ENCODE data around the gene STAB2.

The STAB2 gene

GRCh38 chr12:103566398-103566797 is 20.7 kb upstream of the STAB2 start:
- Mint-ChIP-seq H3K27ac (no peak overlapping the region), H3K36me3 (no peaks in the 10 kb centered on the region), H3K4me1 (no peaks in the 10 kb centered on the region), H3K4me3 (no peak overlapping the region), H3K9me3 (peaks cover 27% of the 10 kb centered on the region)
- DNase-seq (ENCODE audit: low spot score in 2 of 2) (no peak), ATAC-seq (no peak)

GRCh38 chr12:103569278-103569677 is 17.8 kb upstream of the STAB2 start:
- no peak for ATAC-seq
- Mint-ChIP-seq H3K4me1 (no peaks in the 10 kb centered on the region), H3K9me3 (peaks cover 27% of the 10 kb centered on the region), H3K36me3 (no peaks in the 10 kb centered on the region), H3K27ac (no peak overlapping the region), H3K4me3 (no peak overlapping the region)
- no peak for DNase-seq (ENCODE audit: low spot score in 2 of 2)

- H3K36me3 Mint-ChIP-seq: no peaks in the 10 kb centered on the region
- no peak overlapping the region for H3K4me3 Mint-ChIP-seq
- DNase-seq (ENCODE audit: low spot score in 2 of 2): no peak
- peaks cover 7% of the 10 kb centered on the region for H3K4me1 Mint-ChIP-seq
- no peak for ATAC-seq
- peaks cover 13% of the 10 kb centered on the region for H3K9me3 Mint-ChIP-seq
- no peak overlapping the region for H3K27ac Mint-ChIP-seq
These were observed 15.8 kb upstream of the STAB2 start for GRCh38 chr12:103571286-103571685.

GRCh38 chr12:103572312-103573045 is 14.6 kb upstream of the STAB2 start:
- Mint-ChIP-seq H3K4me1 (peaks cover 7% of the 10 kb centered on the region), H3K27ac (no peak overlapping the region), H3K36me3 (no peaks in the 10 kb centered on the region), H3K9me3 (peaks cover 5% of the 10 kb centered on the region), H3K4me3 (no peak overlapping the region)
- no peak for ATAC-seq
- no peak for DNase-seq (ENCODE audit: low spot score in 2 of 2)

GRCh38 chr12:103573185-103573584 is 13.9 kb upstream of the STAB2 start:
- Mint-ChIP-seq H3K36me3 (no peaks in the 10 kb centered on the region), H3K9me3 (peaks cover 3% of the 10 kb centered on the region), H3K27ac (no peak overlapping the region), H3K4me3 (no peak overlapping the region), H3K4me1 (peaks cover 7% of the 10 kb centered on the region)
- DNase-seq (ENCODE audit: low spot score in 2 of 2): no peak
- ATAC-seq: no peak

GRCh38 chr12:103578926-103579325 is 8.1 kb upstream of the STAB2 start:
- ATAC-seq (no peak), DNase-seq (ENCODE audit: low spot score in 2 of 2) (no peak)
- no peaks in the 10 kb centered on the region for H3K36me3 Mint-ChIP-seq

GRCh38 chr12:103580026-103580425 is 7.0 kb upstream of the STAB2 start:
- peaks cover 6% of the 10 kb centered on the region for H3K4me1 Mint-ChIP-seq
- no peaks in the 10 kb centered on the region for H3K36me3 Mint-ChIP-seq
- H3K4me3 Mint-ChIP-seq: no peak overlapping the region
- H3K9me3 Mint-ChIP-seq: no peaks in the 10 kb centered on the region
- ATAC-seq (no peak), DNase-seq (ENCODE audit: low spot score in 2 of 2) (no peak)
- H3K27ac Mint-ChIP-seq: no peak overlapping the region

More at GRCh38 chr12:103578926-103579325, 8.1 kb upstream of the STAB2 start:
- H3K27ac Mint-ChIP-seq: no peak overlapping the region
- H3K4me3 Mint-ChIP-seq: no peak overlapping the region
- H3K4me1 Mint-ChIP-seq: peaks cover 7% of the 10 kb centered on the region
- no peaks in the 10 kb centered on the region for H3K9me3 Mint-ChIP-seq

GRCh38 chr12:103583008-103583407 is 4.1 kb upstream of the STAB2 start:
- ATAC-seq (no peak), DNase-seq (ENCODE audit: low spot score in 2 of 2) (no peak)
- Mint-ChIP-seq H3K4me3 (no peak overlapping the region), H3K9me3 (no peaks in the 10 kb centered on the region), H3K4me1 (no peaks in the 10 kb centered on the region), H3K27ac (no peak overlapping the region), H3K36me3 (no peaks in the 10 kb centered on the region)

- DNase-seq (ENCODE audit: low spot score in 2 of 2): no peak
- no peaks in the 10 kb centered on the region for H3K4me1 Mint-ChIP-seq
These were observed 941 bp upstream of the STAB2 start for GRCh38 chr12:103586132-103586531.

GRCh38 chr12:103588680-103589079 is 1.6 kb downstream of the STAB2 start:
- no peaks in the 10 kb centered on the region for H3K36me3 Mint-ChIP-seq
- ATAC-seq: no peak
- H3K4me1 Mint-ChIP-seq: no peaks in the 10 kb centered on the region
- peaks cover 2% of the 10 kb centered on the region for H3K9me3 Mint-ChIP-seq
- H3K27ac Mint-ChIP-seq: no peak overlapping the region
- DNase-seq (ENCODE audit: low spot score in 2 of 2): no peak
- no peak overlapping the region for H3K4me3 Mint-ChIP-seq

More at GRCh38 chr12:103586132-103586531, 941 bp upstream of the STAB2 start:
- Mint-ChIP-seq H3K27ac (no peak overlapping the region), H3K4me3 (no peak overlapping the region), H3K9me3 (no peaks in the 10 kb centered on the region), H3K36me3 (no peaks in the 10 kb centered on the region)
- ATAC-seq: no peak

- H3K4me1 Mint-ChIP-seq: no peaks in the 10 kb centered on the region
- ATAC-seq: no peak
- H3K9me3 Mint-ChIP-seq: peaks cover 2% of the 10 kb centered on the region
- H3K27ac Mint-ChIP-seq: no peak overlapping the region
- no peak for DNase-seq (ENCODE audit: low spot score in 2 of 2)
- no peak overlapping the region for H3K4me3 Mint-ChIP-seq
- H3K36me3 Mint-ChIP-seq: no peaks in the 10 kb centered on the region
These were observed 2.4 kb downstream of the STAB2 start for GRCh38 chr12:103589517-103589916.

GRCh38 chr12:103590271-103590670 is 3.2 kb downstream of the STAB2 start:
- no peak for ATAC-seq
- DNase-seq (ENCODE audit: low spot score in 2 of 2): no peak
- Mint-ChIP-seq H3K4me1 (no peaks in the 10 kb centered on the region), H3K36me3 (no peaks in the 10 kb centered on the region), H3K9me3 (peaks cover 2% of the 10 kb centered on the region), H3K4me3 (no peak overlapping the region), H3K27ac (no peak overlapping the region)

- Mint-ChIP-seq H3K27ac (no peak overlapping the region), H3K4me3 (no peak overlapping the region), H3K9me3 (peaks cover 2% of the 10 kb centered on the region), H3K36me3 (no peaks in the 10 kb centered on the region), H3K4me1 (no peaks in the 10 kb centered on the region)
- DNase-seq (ENCODE audit: low spot score in 2 of 2): no peak
- ATAC-seq: no peak
These were observed 9.9 kb downstream of the STAB2 start for GRCh38 chr12:103596981-103597380.

- Mint-ChIP-seq H3K4me3 (no peak overlapping the region), H3K9me3 (no peaks in the 10 kb centered on the region), H3K4me1 (no peaks in the 10 kb centered on the region), H3K27ac (no peak overlapping the region), H3K36me3 (no peaks in the 10 kb centered on the region)
- ATAC-seq: no peak
- DNase-seq (ENCODE audit: low spot score in 2 of 2): no peak
These were observed 12.2 kb downstream of the STAB2 start for GRCh38 chr12:103599274-103599673.

GRCh38 chr12:103600967-103601728 is 14.1 kb downstream of the STAB2 start:
- H3K9me3 Mint-ChIP-seq: peaks cover 3% of the 10 kb centered on the region
- H3K4me3 Mint-ChIP-seq: no peak overlapping the region
- no peaks in the 10 kb centered on the region for H3K4me1 Mint-ChIP-seq
- no peak overlapping the region for H3K27ac Mint-ChIP-seq
- no peaks in the 10 kb centered on the region for H3K36me3 Mint-ChIP-seq
- DNase-seq (ENCODE audit: low spot score in 2 of 2): no peak
- no peak for ATAC-seq

- Mint-ChIP-seq H3K27ac (no peak overlapping the region), H3K36me3 (no peaks in the 10 kb centered on the region)
These were observed 33.3 kb downstream of the STAB2 start for GRCh38 chr12:103620395-103620794.

More at GRCh38 chr12:103620395-103620794, 33.3 kb downstream of the STAB2 start:
- no peak for ATAC-seq
- H3K4me1 Mint-ChIP-seq: no peaks in the 10 kb centered on the region
- H3K9me3 Mint-ChIP-seq: no peaks in the 10 kb centered on the region
- no peak overlapping the region for H3K4me3 Mint-ChIP-seq
- no peak for DNase-seq (ENCODE audit: low spot score in 2 of 2)
